Upper lobe of left lung (tissue), 4 donors: ENCODE results near the gene ADD3.

Experiments used
- CTCF ChIP-seq, 6 experiments: fragments of 450-650 bp in 4 of 6; fragments of 200-600 bp in 2 of 6; sonication (generic) in 2 of 6; IDR thresholded peaks; one replicate each; pipeline ENCODE4 v1.5.1; 2016 to 2019; ENCODE audit warnings: antibody characterized with exemption in 6 of 6
- EP300 ChIP-seq, 4 donors: sonication (generic); formaldehyde crosslinking; IDR thresholded peaks; one replicate each; pipeline ENCODE4 v1.5.1; 2017; ENCODE audit warnings: antibody characterized with exemption in 4 of 4, control low read depth in 2 of 4
- POLR2AphosphoS5 ChIP-seq, 2 donors: sonication (generic); formaldehyde crosslinking; IDR thresholded peaks; one replicate each; pipeline ENCODE4 v1.5.1; 2017; ENCODE audit warnings: antibody characterized with exemption in 2 of 2

DNA sequence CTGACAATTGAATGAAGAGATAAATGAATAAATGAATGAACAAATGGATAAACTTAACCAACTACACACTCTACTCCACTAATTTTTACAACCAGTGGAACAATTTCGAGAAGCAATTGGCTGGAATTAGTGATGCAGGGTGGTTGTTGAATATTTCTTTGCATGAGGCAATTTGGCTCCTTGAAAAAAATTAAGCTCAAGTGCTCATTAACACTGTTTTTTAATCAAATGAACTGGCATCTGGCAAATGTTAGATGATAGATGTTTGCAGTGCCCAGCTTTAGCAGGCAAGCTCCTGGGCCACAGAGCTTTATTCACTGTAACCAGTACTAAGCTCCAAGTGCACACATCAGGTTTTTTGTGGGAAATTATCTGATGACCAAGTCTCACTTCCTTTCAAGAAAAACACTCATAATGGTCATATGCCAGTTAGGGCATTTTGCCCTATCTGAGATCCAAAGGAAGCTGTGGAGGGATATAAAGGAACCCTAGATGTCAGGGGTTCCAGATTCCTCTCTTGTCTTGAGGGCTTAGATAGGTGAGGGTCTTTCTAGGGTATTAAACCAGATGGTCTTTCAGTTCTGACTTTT, 16.4 kb upstream of the ADD3 start:
- TF ChIP-seq CTCF (IDR thresholded peaks at IDR 0.05), result no peak
- TF ChIP-seq EP300 (IDR thresholded peaks at IDR 0.05), result no peak
- TF ChIP-seq POLR2AphosphoS5 (IDR thresholded peaks at IDR 0.05), result no peak
